NCI-H345 (cell line): ENCODE data around the gene FOXL3.

Source experiments
- DNase-seq: peaks from one replicate; lab custom pipeline; 2025; lab: John Stamatoyannopoulos, UW

The FOXL3 gene

GRCh38 chr7:302054-302992 lies 12.4 kb downstream of the FOXL3 start:
- DNase-seq: no peak

DNA sequence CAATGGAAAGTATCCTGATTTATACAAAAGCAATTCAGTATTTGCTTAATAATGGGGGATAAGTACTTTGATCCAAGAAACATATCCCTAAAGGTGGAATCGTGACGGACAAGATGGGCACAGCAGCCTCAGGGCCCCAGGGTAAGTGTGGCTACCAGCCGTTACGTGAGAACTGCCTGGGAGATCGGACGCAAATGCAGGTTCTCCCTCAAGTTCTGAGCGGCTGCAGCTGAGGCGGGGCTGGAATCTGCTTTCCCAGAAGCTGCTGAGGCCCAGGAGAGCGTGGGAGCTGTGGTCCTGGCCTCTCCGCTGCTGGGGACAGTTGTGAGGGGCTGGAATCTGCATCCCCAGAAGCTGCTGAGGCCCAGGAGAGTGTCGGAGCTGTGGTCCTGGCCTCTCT lies 13.5 kb downstream of the FOXL3 start:
- DNase-seq: no peak

DNA sequence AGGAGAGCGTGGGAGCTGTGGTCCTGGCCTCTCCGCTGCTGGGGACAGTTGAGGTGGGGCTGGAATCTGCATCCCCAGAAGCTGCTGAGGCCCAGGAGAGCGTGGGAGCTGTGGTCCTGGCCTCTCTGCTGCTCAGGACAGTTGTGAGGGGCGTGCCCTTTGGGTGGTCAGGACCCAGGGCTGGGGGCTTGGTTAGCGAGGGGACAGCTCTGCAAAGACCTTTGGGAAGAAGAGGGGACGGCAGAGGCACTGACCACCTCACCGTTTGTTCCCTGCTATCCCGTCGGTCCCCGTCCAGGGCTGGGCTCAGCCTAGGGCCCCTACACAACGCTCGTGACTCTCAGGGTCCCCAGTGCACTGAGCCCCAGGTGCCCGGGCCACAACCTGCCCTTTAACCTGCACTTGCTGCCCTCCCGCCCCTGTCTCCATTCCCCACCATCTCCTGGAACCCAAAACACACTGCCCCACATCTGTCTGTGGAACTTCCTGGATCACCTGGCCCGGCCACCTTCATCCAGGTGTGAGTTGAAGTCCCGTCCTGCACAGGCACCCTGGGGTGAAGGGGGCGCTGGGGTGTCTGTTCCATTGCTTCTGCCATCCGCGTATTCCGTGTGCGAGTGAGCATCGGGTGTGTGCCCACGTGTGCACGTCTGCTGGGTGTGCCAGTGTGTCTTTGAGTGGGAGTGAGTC lies 14.1 kb downstream of the FOXL3 start:
- no peak for DNase-seq

DNA sequence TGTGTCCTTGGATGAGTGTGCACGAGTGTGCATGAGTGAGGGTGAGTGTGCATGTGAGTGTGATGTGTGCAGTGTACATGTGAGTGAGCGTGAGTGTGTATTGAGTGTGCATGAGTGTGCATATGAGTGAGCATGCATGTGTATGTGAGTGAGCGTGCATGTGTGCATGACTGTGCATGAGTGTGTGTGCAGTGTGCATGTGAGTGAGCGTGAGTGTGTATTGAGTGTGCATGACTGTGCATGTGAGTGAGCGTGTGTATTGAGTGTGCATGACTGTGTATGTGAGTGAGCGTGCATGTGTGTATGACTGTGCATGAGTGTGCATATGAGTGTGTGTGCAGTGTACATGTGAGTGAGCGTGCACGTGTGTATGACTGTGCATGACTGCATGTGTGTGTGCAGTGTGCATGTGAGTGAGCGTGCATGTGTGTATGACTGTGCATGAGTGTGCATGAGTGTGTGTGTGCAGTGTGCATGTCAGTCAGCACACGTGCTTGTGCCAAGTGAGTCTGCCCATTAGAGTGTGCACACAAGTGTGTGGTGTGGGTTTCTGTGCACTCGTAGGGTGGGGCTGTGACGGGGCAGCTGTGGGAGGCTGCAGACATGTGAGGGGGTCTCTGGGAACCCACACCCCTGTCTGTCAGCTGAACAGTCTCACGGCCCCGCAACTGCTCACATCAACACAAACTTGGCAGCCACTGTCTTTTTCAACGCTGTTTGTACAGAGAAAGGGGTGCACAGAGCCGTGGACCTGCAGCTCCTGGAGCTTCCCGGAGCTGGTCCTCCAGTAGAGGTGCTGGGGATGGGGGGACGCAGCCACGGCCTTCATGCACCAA lies 14.8 kb downstream of the FOXL3 start:
- no peak for DNase-seq

- no peak for DNase-seq
These were observed 15.6 kb downstream of the FOXL3 start for GRCh38 chr7:305410-306151.

- DNase-seq: no peak
These were observed 18.0 kb downstream of the FOXL3 start for GRCh38 chr7:307970-308369.

GRCh38 chr7:309586-310228 lies 19.7 kb downstream of the FOXL3 start:
- no peak for DNase-seq

DNA sequence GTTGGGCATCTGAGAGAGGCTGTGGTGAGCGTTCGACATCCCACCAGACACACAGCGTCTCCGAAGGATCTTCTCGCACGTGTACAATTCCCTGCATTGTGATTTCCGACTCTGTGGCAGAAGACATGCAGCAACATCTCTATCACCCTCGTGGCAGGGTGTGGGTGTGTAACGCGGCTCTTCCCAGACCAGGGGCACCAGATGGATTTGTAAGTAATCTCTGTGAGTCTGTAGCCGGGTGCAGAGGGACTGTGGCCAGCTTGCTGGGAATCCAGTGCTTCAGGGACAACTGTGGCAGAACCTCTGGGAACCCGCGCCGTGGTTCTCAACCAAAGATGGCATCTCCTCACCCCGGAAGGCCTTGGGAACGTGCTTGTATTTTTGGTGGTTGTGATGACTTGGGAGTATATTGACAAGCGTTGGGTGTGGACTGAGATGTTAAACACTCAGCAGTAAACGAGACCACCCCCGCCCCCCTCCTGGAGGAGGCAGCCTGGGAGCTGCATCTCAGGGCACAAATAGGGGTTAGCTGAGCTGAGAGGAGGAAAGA lies 21.2 kb downstream of the FOXL3 start:
- no peak for DNase-seq

DNA sequence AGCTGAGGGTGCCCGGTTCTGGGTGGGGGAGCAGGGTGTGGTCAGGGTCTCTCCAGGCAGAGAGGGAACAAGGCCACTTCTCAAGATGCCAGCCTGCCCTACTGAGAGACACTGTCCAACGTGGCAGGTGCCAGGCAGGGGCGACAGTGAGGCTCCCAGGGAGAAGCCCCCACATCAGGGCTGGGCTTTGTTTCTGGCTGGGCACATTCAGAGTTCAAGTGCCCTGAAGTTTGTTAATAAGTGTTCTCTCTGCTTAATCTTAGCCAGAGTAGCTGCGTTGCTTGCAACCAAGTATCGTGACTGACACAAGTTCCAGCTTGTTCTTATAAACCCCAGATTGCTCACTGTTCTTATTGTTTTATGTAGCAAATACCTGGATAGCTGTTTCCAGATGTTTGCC lies 21.8 kb downstream of the FOXL3 start:
- DNase-seq: no peak

DNA sequence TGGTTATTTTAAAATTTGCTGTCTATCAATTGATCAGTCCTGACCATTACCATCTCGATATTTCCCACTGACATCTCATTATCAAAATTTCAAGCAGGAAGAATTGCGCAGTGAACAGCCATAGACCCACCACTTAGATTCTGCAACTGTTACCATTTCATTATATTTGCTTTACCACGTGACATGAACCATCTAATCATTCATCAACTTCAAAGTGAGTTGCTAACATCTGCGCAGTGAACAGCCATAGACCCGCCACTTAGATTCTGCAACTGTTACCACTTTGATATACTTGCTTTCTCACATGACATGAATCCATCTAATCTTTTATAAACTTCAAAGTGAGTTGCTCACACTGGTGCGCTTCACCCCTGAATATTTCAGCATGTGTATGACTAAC lies 22.5 kb downstream of the FOXL3 start:
- no peak for DNase-seq

DNA sequence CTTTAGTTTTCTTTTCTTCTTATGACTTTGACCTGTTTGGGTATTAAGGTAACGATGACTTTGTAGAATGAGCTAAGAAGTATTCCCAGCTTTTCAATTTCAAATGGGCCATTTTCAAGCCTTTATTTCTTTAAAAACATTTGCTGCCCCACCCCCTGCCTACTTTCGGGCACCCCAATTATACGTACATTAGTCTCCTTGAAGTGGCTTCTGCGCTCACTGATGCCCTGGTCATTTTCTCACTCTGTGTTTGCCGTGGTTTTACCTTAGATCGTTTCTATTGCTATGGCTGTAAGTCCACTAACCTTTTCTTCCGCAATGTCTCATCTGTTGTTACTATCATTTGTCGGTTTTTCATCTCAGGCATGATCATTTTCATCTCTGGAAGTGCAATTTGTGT lies 24.9 kb downstream of the FOXL3 start:
- no peak for DNase-seq

DNA sequence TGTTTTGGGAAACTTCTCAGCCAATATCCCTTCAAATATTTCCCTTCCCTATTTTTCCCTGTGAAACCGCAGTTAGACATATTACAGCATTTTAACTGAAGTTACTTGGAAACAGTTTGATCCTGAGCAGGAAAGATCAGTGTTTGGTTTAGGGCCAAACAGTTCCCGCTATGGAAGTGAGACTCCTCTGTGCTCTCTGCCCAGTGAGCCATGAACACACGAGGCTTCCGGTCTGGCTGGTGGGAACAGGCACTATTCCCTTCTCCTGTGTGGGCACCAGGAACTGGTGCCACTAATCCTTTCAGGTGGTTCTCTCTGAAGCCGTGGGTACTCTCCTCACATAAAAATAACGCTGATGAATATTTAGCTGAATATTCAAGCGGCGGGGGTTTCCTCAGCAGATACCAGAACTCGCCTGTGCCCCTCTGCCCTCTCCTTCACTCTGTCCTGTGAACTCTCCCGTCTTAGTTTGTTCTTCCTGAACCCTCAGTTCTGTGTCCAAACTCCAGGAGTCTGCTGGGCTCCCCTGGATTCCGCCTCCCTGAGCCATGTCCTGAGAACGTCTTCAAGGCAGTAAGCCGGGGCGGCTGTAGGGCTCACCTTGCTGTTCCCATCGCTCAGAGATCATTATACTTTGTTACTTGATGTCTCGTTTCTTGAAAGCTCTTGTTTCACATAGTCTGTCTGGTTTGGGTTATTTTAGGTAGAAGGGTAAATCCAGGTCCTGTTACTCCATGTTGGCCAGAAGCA lies 25.7 kb downstream of the FOXL3 start:
- no peak for DNase-seq

GRCh38 chr7:317643-318405 lies 27.9 kb downstream of the FOXL3 start:
- DNase-seq: no peak

- DNase-seq: no peak
These were observed 28.5 kb downstream of the FOXL3 start for GRCh38 chr7:318476-318875.

- peak; percentile 8 for DNase-seq
These were observed 29.1 kb downstream of the FOXL3 start for GRCh38 chr7:318878-319661.

- peak; percentile 29 for DNase-seq
These were observed 30.3 kb downstream of the FOXL3 start for GRCh38 chr7:320297-320696.

DNA sequence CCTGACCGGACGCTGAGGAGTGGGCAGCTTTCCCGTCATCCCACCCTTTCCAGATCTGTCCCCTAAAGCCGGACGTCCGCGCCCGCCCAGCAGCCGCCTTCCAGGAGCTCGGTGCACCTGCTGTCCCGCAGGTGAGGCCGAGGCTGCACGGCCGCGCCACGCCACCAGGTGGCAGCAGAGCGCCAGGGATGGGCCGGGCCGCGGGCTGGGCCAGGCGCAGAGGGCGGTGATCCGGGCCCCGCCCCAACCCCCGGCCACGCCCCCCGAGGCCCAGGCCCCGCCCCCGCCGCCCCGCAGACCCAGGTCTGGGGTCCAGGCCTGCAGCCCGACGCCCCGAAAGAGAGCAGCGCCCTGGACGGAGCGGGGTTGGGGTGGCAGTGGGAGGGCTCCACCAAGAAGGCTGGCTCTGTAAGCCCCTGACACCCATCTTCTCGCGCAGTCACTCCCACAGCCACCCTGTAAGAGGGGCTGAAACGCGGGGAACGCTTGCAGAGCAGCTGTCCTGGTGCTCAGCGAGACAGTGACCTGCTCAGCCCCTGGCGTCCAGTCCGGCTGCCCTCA lies 32.2 kb downstream of the FOXL3 start:
- DNase-seq: peak; percentile 66

DNA sequence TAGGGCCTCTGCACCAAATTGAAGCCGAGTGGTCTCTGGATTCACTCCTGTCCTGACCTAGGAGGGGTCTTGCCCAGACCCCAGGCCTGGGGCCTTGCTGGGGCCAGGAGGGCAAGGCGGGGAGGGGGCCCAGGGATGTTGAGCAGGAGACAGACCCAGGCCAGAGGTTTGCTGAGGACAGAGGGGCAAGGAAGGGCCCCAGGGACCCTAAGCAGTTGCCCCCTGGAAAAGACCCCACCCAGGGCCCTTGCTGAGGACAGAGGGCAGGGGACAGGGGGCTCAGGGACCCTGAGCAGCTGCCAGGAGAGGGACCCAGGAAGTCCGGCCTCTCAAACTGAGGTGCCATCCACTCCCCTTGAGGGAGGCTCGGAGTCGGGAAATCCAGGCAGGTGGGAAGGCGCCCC lies 32.7 kb downstream of the FOXL3 start:
- no peak for DNase-seq
